Transverse colon (tissue), 4 donors: ENCODE measurements around the gene ZBTB7C.

Experiments
- EP300 ChIP-seq: sonication (generic); formaldehyde crosslinking; IDR thresholded peaks from one replicate; pipeline ENCODE4 v1.6.1; 2017; ENCODE audit warnings: antibody characterized with exemption, low read depth
- POLR2A ChIP-seq: fragments of 450-650 bp; IDR thresholded peaks from one replicate; pipeline ENCODE4 v1.6.1; 2016; ENCODE audit warnings: antibody characterized with exemption, mild to moderate bottlenecking, moderate library complexity
- POLR2AphosphoS5 ChIP-seq, 3 donors: sonication (generic); formaldehyde crosslinking; IDR thresholded peaks; one replicate each; pipeline ENCODE4 v1.6.1; 2016; ENCODE audit warnings: antibody characterized with exemption in 3 of 3
- TF ChIP-seq, protein P1 (sequence below), 5 experiments: fragments of 200-600 bp in 3 of 5; fragments of 450-650 bp in 2 of 5; sonication (generic) in 3 of 5; IDR thresholded peaks; 1 replicate in 2 of 5; 2 replicates in 3 of 5; pipeline ENCODE4 v1.5.1; 2016 to 2017; ENCODE audit warnings: antibody characterized with exemption in 5 of 5, inconsistent platforms in 3 of 5, mild to moderate bottlenecking in 2 of 5, moderate library complexity in 1 of 5

GRCh38 chr18:47993409-47993808 lies 415.8 kb downstream of the ZBTB7C start:
- no peak for TF ChIP-seq POLR2A
- TF ChIP-seq, protein P1, sequence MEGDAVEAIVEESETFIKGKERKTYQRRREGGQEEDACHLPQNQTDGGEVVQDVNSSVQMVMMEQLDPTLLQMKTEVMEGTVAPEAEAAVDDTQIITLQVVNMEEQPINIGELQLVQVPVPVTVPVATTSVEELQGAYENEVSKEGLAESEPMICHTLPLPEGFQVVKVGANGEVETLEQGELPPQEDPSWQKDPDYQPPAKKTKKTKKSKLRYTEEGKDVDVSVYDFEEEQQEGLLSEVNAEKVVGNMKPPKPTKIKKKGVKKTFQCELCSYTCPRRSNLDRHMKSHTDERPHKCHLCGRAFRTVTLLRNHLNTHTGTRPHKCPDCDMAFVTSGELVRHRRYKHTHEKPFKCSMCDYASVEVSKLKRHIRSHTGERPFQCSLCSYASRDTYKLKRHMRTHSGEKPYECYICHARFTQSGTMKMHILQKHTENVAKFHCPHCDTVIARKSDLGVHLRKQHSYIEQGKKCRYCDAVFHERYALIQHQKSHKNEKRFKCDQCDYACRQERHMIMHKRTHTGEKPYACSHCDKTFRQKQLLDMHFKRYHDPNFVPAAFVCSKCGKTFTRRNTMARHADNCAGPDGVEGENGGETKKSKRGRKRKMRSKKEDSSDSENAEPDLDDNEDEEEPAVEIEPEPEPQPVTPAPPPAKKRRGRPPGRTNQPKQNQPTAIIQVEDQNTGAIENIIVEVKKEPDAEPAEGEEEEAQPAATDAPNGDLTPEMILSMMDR (IDR thresholded peaks at IDR 0.05) = no peak
- no peak for TF ChIP-seq EP300
- no peak for TF ChIP-seq POLR2AphosphoS5 (IDR thresholded peaks at IDR 0.05)
